Thoracic aorta (tissue), 2 donors: Measurements from ENCODE around the gene PCDH15. TPM values are rescaled to one million over a fixed set of nuclear protein-coding genes. Genes with fewer than 3 reads are reported as not detected.

Experiments
- ATAC-seq: fragments of 150-250 bp; one replicate; pipeline ENCODE4 v1.8.0; 2017; ENCODE audit warnings: low read depth; ENCODE audit not compliant: insufficient number of reproducible peaks, low FRiP score
- DNase-seq: peaks from one replicate; pipeline ENCODE4 v3.0.0-alpha.2; 2020; ENCODE audit warnings: low spot score
- H3K27ac ChIP-seq, 2 donors: fragments of 200-600 bp; sonication (generic); 1 replicate in 1 of 2; 2 replicates in 1 of 2; pipeline ENCODE4 v1.5.1; 2016; ENCODE audit warnings: mild to moderate bottlenecking in 2 of 2, moderate library complexity in 2 of 2
- H3K27me3 ChIP-seq: fragments of 200-600 bp; sonication (generic); replicated peaks from 2 replicates; pipeline ENCODE4 v1.6.0; 2016; ENCODE audit warnings: mild to moderate bottlenecking; ENCODE audit not compliant: insufficient read depth
- H3K36me3 ChIP-seq: fragments of 200-600 bp; sonication (generic); one replicate; pipeline ENCODE4 v1.5.1; 2016
- H3K4me1 ChIP-seq, 2 donors: fragments of 200-600 bp; sonication (generic); 1 replicate in 1 of 2; 2 replicates in 1 of 2; pipeline versions ENCODE4 v1.5.1 to v1.6.0; 2016; ENCODE audit warnings: low read depth in 2 of 2, mild to moderate bottlenecking in 1 of 2; ENCODE audit not compliant: control insufficient read depth in 1 of 2
- H3K4me3 ChIP-seq: fragments of 200-600 bp; sonication (generic); 2 replicates; pipeline ENCODE4 v1.5.1; 2016; ENCODE audit warnings: mild to moderate bottlenecking
- H3K9me3 ChIP-seq: fragments of 200-600 bp; sonication (generic); 2 replicates; pipeline ENCODE4 v1.5.1; 2016
- CTCF ChIP-seq: fragments of 200-600 bp; sonication (generic); IDR thresholded peaks from one replicate; pipeline ENCODE4 v1.5.1; 2019; ENCODE audit warnings: antibody characterized with exemption
- total RNA-seq, 2 donors: library from RNA; depleted of rRNA; stranded (reverse); fragments of >200 nt; gene quantifications; one replicate each; pipeline versions ENCODE4 v1.1.0 to v1.2.3, GENCODE V29; 2016

The PCDH15 gene
- total RNA-seq, 2 donors from 2014 or later, result 0.49 to 0.95 TPM

GRCh38 chr10:54198051-54198450, 603.0 kb downstream of the PCDH15 start:
- Histone ChIP-seq H3K27ac (no peak overlapping the region), H3K9me3 (no peaks in the 10 kb centered on the region), H3K36me3 (no peaks in the 10 kb centered on the region), H3K4me1 (no peaks in the 10 kb centered on the region), H3K27me3 (no peaks in the 10 kb centered on the region), H3K4me3 (no peak overlapping the region)
- TF ChIP-seq CTCF, result no peak
- DNase-seq, result no peak
- no peak for ATAC-seq

- H3K27ac ChIP-seq, result no peak overlapping the region
- ATAC-seq (no peak), DNase-seq (no peak)
- no peak for TF ChIP-seq CTCF
- no peak overlapping the region for H3K4me3 ChIP-seq
- H3K9me3 ChIP-seq, result no peaks in the 10 kb centered on the region
- no peaks in the 10 kb centered on the region for H3K4me1 ChIP-seq
- H3K36me3 ChIP-seq, result no peaks in the 10 kb centered on the region
- H3K27me3 ChIP-seq, result no peaks in the 10 kb centered on the region
These were observed 606.2 kb downstream of the PCDH15 start for GRCh38 chr10:54194806-54195205.

GRCh38 chr10:54159924-54160323, 641.1 kb downstream of the PCDH15 start:
- H3K9me3 ChIP-seq, result no peaks in the 10 kb centered on the region
- H3K27ac ChIP-seq, result no peak overlapping the region
- no peak overlapping the region for H3K4me3 ChIP-seq
- TF ChIP-seq CTCF, result no peak
- no peaks in the 10 kb centered on the region for H3K4me1 ChIP-seq
- no peaks in the 10 kb centered on the region for H3K27me3 ChIP-seq
- no peaks in the 10 kb centered on the region for H3K36me3 ChIP-seq
- no peak for ATAC-seq
- DNase-seq, result no peak

GRCh38 chr10:54148508-54148907, 652.5 kb downstream of the PCDH15 start:
- Histone ChIP-seq H3K9me3 (no peaks in the 10 kb centered on the region), H3K4me3 (no peak overlapping the region), H3K27me3 (no peaks in the 10 kb centered on the region), H3K36me3 (no peaks in the 10 kb centered on the region), H3K27ac (no peak overlapping the region), H3K4me1 (no peaks in the 10 kb centered on the region)
- ATAC-seq (no peak), DNase-seq (no peak)
- TF ChIP-seq CTCF, result no peak

GRCh38 chr10:54139819-54140428, 661.1 kb downstream of the PCDH15 start:
- DNase-seq (no peak), ATAC-seq (no peak)
- no peak for TF ChIP-seq CTCF
- H3K36me3 ChIP-seq, result no peaks in the 10 kb centered on the region
- H3K27me3 ChIP-seq, result no peaks in the 10 kb centered on the region
- no peaks in the 10 kb centered on the region for H3K9me3 ChIP-seq
- no peak overlapping the region for H3K27ac ChIP-seq
- H3K4me1 ChIP-seq, result no peaks in the 10 kb centered on the region
- no peak overlapping the region for H3K4me3 ChIP-seq
